SK-N-SH (cell line): ENCODE data around the gene NMBR. TPM values are rescaled to one million over a fixed set of nuclear protein-coding genes. Genes with fewer than 3 reads are reported as not detected.

Experiments used
- CTCF ChIA-PET: fragments of 300-600, 350-600 bp; formaldehyde crosslinking; extraction: SDS; loops from one replicate; lab custom pipeline; 2021; lab: Yijun Ruan, JAX
- POLR2A ChIA-PET: fragments of 350-600 bp; sonication (Branson Sonifier 250); formaldehyde crosslinking; extraction: SDS; loops from one replicate; lab custom pipeline; 2020; ENCODE audit warnings: antibody characterized with exemption, inconsistent platforms; lab: Yijun Ruan, JAX
- DNase-seq: peaks from one replicate; pipeline ENCODE4 v3.0.0; 2012
- H2AFZ ChIP-seq: fragments of 200-600 bp; sonication (generic); 2 replicates; pipeline ENCODE4 v1.8.1; 2016; ENCODE audit warnings: antibody characterized with exemption, mild to moderate bottlenecking, low read depth
- H3F3A ChIP-seq: fragments of 200-600 bp; sonication (generic); replicated peaks from 2 replicates; pipeline ENCODE3; 2016; ENCODE audit warnings: antibody characterized with exemption, mild to moderate bottlenecking; ENCODE audit not compliant: insufficient read depth
- H3K27ac ChIP-seq, 2 experiments: fragments of 200-500 bp in 1 of 2; fragments of 200-600 bp in 1 of 2; sonication (Bioruptor generic) in 1 of 2; sonication (generic), shearing (Covaris generic) in 1 of 2; 2 replicates each; pipeline versions ENCODE4 v1.5.1 to v1.6.1; 2014 to 2016; ENCODE audit warnings: low read depth in 2 of 2, inconsistent platforms in 1 of 2, low read length in 1 of 2, mild to moderate bottlenecking in 1 of 2, mixed read lengths in 1 of 2
- H3K27me3 ChIP-seq: fragments of 200-600 bp; sonication (generic), shearing (Covaris generic); 2 replicates; pipeline ENCODE4 v1.6.1; 2016; ENCODE audit warnings: mixed run types; ENCODE audit not compliant: insufficient read depth
- H3K36me3 ChIP-seq, 2 experiments: fragments of 200-500 bp in 1 of 2; fragments of 200-600 bp in 1 of 2; sonication (Bioruptor generic) in 1 of 2; sonication (generic) in 1 of 2; replicated peaks in 1 of 2; 2 replicates each; pipeline versions ENCODE3 to v1.5.1; 2014 to 2016; ENCODE audit warnings: low read length in 1 of 2, mild to moderate bottlenecking in 1 of 2; ENCODE audit not compliant: insufficient read depth in 2 of 2, control insufficient read depth in 1 of 2
- H3K4me1 ChIP-seq, 2 experiments: fragments of 200-500 bp in 1 of 2; fragments of 200-600 bp in 1 of 2; sonication (Bioruptor generic) in 1 of 2; sonication (generic), shearing (Covaris generic) in 1 of 2; 2 replicates each; pipeline versions ENCODE4 v1.5.1 to v1.6.1; 2014 to 2016; ENCODE audit warnings: low read depth in 1 of 2, low read length in 1 of 2, mixed run types in 1 of 2; ENCODE audit not compliant: insufficient read depth in 2 of 2, control insufficient read depth in 1 of 2
- H3K4me2 ChIP-seq: fragments of 200-600 bp; sonication (generic), shearing (Covaris generic); 2 replicates; pipeline ENCODE4 v1.6.1; 2017; ENCODE audit warnings: mixed run types
- H3K4me3 ChIP-seq, 2 experiments: fragments of 200-500 bp in 1 of 2; fragments of 200-600 bp in 1 of 2; sonication (Bioruptor generic) in 1 of 2; sonication (generic), shearing (Covaris generic) in 1 of 2; 2 replicates each; pipeline versions ENCODE4 v1.5.1 to v1.8.1; 2014 to 2016; ENCODE audit warnings: low read depth in 2 of 2, inconsistent platforms in 1 of 2, low read length in 1 of 2, mild to moderate bottlenecking in 1 of 2, mixed read lengths in 1 of 2, moderate library complexity in 1 of 2
- H3K79me2 ChIP-seq: fragments of 200-600 bp; sonication (generic); 2 replicates; pipeline ENCODE4 v1.8.1; 2017; ENCODE audit warnings: mild to moderate bottlenecking; ENCODE audit not compliant: insufficient read depth
- H3K9ac ChIP-seq: fragments of 200-600 bp; sonication (generic); 2 replicates; pipeline ENCODE4 v1.6.1; 2017; ENCODE audit warnings: mixed run types
- H3K9me2 ChIP-seq: fragments of 200-600 bp; sonication (generic); 2 replicates; pipeline ENCODE4 v1.6.1; 2017; ENCODE audit warnings: mixed run types
- H3K9me3 ChIP-seq: fragments of 200-600 bp; sonication (generic); 2 replicates; pipeline ENCODE4 v1.6.1; 2017; ENCODE audit warnings: mixed run types, mild to moderate bottlenecking, moderate library complexity
- H4K20me1 ChIP-seq: fragments of 200-600 bp; sonication (generic); 2 replicates; pipeline ENCODE4 v1.6.1; 2017; ENCODE audit warnings: mild to moderate bottlenecking, mixed run types; ENCODE audit not compliant: insufficient read depth
- CHD2 ChIP-seq: fragments of 150-350 bp; IDR thresholded peaks from 2 replicates; pipeline ENCODE4 v1.6.1; 2018; ENCODE audit warnings: low read length; ENCODE audit not compliant: partially characterized antibody
- ELF1 ChIP-seq: IDR thresholded peaks from 2 replicates; pipeline ENCODE4 v1.4.0; 2012
- EP300 ChIP-seq, 2 experiments: IDR thresholded peaks; 2 replicates each; pipeline versions ENCODE4 v1.4.0 to v1.6.1; 2012; ENCODE audit warnings: borderline replicate concordance in 1 of 2, low read depth in 1 of 2, low read length in 1 of 2
- FOSL2 ChIP-seq: IDR thresholded peaks from 2 replicates; pipeline ENCODE4 v1.4.0; 2012; ENCODE audit warnings: low read depth, mild to moderate bottlenecking, moderate library complexity, borderline replicate concordance
- FOXM1 ChIP-seq: IDR thresholded peaks from 2 replicates; pipeline ENCODE4 v1.4.0; 2012; ENCODE audit warnings: low read depth, mild to moderate bottlenecking
- GABPA ChIP-seq: IDR thresholded peaks from 2 replicates; pipeline ENCODE4 v1.4.0; 2012; ENCODE audit warnings: low read depth, mild to moderate bottlenecking
- JUND ChIP-seq: IDR thresholded peaks from 2 replicates; pipeline ENCODE4 v1.4.0; 2012
- MEF2A ChIP-seq: IDR thresholded peaks from 2 replicates; pipeline ENCODE4 v1.4.0; 2012; ENCODE audit warnings: low read depth, borderline replicate concordance
- NRF1 ChIP-seq: IDR thresholded peaks from 2 replicates; pipeline ENCODE4 v1.6.1; 2012; ENCODE audit warnings: low read depth, mild to moderate bottlenecking, low read length
- POLR2AphosphoS5 ChIP-seq: IDR thresholded peaks from 2 replicates; pipeline ENCODE4 v1.6.1; 2012; ENCODE audit warnings: low read depth, low read length
- RCOR1 ChIP-seq: fragments of 150-350 bp; IDR thresholded peaks from 2 replicates; pipeline ENCODE4 v1.6.1; 2017; ENCODE audit warnings: antibody characterized with exemption, low read length
- RFX5 ChIP-seq: IDR thresholded peaks from 2 replicates; pipeline ENCODE4 v1.6.1; 2012; ENCODE audit warnings: mild to moderate bottlenecking, improper control_type of control experiment, low read length
- TEAD4 ChIP-seq: IDR thresholded peaks from 2 replicates; pipeline ENCODE4 v1.4.0; 2012; ENCODE audit warnings: mild to moderate bottlenecking, borderline replicate concordance; ENCODE audit not compliant: insufficient read depth
- USF1 ChIP-seq: IDR thresholded peaks from 2 replicates; pipeline ENCODE4 v1.4.0; 2012; ENCODE audit warnings: low read depth, borderline replicate concordance
- WGBS: methylation state at CpG from one replicate; pipeline ENCODE4 v1.1.6; 2017; ENCODE audit warnings: low lambda C conversion rate; 5-methylcytosine and 5-hydroxymethylcytosine counted together
- polyA plus RNA-seq, 3 experiments: library from polyadenylated mRNA; depleted of rRNA; stranded (reverse); fragments of >200 nt; gene quantifications; 2 replicates each; pipeline ENCODE4 v1.2.3, GENCODE V29; 2012
- TF ChIP-seq, protein P1 (sequence below): IDR thresholded peaks from 2 replicates; pipeline ENCODE4 v1.4.0; 2012; ENCODE audit warnings: low read depth
- TF ChIP-seq, protein P2 (sequence below): IDR thresholded peaks from 2 replicates; pipeline ENCODE4; 2012
- TF ChIP-seq, protein P3 (sequence below): IDR thresholded peaks from 2 replicates; pipeline ENCODE4 v1.6.1; 2012; ENCODE audit warnings: mild to moderate bottlenecking, low read depth, low read length, moderate library complexity

Gene NMBR
- polyA plus RNA-seq, 1 of the 3 experiments (the other 2 are of a cell fraction): not detected

DNA sequence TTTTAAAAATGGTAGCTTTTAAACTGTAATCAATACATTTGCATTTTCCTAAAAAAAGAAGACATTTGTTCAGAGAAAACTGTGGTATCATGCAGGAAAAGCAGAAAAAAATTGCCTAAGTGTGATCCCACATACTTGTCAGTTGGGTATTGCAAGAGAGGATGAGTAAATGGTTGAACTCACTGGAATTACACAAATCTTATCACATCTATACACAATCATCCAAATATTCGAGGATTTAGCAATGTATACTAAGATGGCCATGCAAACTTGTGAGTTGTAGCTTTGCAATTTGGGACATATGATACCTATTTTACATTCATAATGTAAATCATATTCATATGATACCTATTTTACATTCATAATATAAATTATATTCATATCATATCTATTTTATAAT lies 72.4 kb downstream of the NMBR start:
- H3K9ac ChIP-seq: no peak overlapping the region
- no peaks in the 10 kb centered on the region for H3F3A ChIP-seq
- H3K27me3 ChIP-seq: no peaks in the 10 kb centered on the region
- no peaks in the 10 kb centered on the region for H3K9me2 ChIP-seq
- no peaks in the 10 kb centered on the region for H3K79me2 ChIP-seq
- no peak overlapping the region for H3K4me2 ChIP-seq
- no peaks in the 10 kb centered on the region for H3K36me3 ChIP-seq
- WGBS: 0% methylated on average over 1 of the region's 1 CpG
- H3K9me3 ChIP-seq: no peaks in the 10 kb centered on the region
- POLR2A ChIA-PET: no interaction called here
- CTCF ChIA-PET: no interaction called here
- no peak overlapping the region for H2AFZ ChIP-seq
- no peak overlapping the region for H3K27ac ChIP-seq
- no peak for DNase-seq
- TF ChIP-seq EP300 (IDR thresholded peaks at IDR 0.05; ENCODE audit: borderline replicate concordance in 1 of 2, low read depth in 1 of 2, low read length in 1 of 2) (no peak), CHD2 (no peak), POLR2AphosphoS5 (no peak), RFX5 (no peak), FOSL2 (no peak), NRF1 (no peak), MEF2A (no peak), ELF1 (no peak), TEAD4 (no peak), JUND (no peak), USF1 (no peak), FOXM1 (no peak), RCOR1 (no peak), GABPA (no peak)
- TF ChIP-seq, protein P1, sequence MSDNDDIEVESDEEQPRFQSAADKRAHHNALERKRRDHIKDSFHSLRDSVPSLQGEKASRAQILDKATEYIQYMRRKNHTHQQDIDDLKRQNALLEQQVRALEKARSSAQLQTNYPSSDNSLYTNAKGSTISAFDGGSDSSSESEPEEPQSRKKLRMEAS: no peak
- TF ChIP-seq, protein P2, sequence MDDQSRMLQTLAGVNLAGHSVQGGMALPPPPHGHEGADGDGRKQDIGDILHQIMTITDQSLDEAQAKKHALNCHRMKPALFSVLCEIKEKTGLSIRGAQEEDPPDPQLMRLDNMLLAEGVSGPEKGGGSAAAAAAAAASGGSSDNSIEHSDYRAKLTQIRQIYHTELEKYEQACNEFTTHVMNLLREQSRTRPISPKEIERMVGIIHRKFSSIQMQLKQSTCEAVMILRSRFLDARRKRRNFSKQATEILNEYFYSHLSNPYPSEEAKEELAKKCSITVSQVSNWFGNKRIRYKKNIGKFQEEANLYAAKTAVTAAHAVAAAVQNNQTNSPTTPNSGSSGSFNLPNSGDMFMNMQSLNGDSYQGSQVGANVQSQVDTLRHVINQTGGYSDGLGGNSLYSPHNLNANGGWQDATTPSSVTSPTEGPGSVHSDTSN: no peak
- TF ChIP-seq, protein P3, sequence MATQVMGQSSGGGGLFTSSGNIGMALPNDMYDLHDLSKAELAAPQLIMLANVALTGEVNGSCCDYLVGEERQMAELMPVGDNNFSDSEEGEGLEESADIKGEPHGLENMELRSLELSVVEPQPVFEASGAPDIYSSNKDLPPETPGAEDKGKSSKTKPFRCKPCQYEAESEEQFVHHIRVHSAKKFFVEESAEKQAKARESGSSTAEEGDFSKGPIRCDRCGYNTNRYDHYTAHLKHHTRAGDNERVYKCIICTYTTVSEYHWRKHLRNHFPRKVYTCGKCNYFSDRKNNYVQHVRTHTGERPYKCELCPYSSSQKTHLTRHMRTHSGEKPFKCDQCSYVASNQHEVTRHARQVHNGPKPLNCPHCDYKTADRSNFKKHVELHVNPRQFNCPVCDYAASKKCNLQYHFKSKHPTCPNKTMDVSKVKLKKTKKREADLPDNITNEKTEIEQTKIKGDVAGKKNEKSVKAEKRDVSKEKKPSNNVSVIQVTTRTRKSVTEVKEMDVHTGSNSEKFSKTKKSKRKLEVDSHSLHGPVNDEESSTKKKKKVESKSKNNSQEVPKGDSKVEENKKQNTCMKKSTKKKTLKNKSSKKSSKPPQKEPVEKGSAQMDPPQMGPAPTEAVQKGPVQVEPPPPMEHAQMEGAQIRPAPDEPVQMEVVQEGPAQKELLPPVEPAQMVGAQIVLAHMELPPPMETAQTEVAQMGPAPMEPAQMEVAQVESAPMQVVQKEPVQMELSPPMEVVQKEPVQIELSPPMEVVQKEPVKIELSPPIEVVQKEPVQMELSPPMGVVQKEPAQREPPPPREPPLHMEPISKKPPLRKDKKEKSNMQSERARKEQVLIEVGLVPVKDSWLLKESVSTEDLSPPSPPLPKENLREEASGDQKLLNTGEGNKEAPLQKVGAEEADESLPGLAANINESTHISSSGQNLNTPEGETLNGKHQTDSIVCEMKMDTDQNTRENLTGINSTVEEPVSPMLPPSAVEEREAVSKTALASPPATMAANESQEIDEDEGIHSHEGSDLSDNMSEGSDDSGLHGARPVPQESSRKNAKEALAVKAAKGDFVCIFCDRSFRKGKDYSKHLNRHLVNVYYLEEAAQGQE: no peak
- TF ChIP-seq, all 33 proteins: peak for 0
- Histone ChIP-seq H3K4me1 (no peaks in the 10 kb centered on the region), H4K20me1 (no peaks in the 10 kb centered on the region), H3K4me3 (no peak overlapping the region)
